Activated naive CD4-positive, alpha-beta T cell treated with anti-CD3 and anti-CD28 coated beads, Interleukin-2, amount 50 U/mL, for 72 hours (primary cell): ENCODE measurements around the gene WDR26. TPM values are rescaled to one million over a fixed set of nuclear protein-coding genes. Genes with fewer than 3 reads are reported as not detected.
A peak's percentile ranks its signal among the peaks of the same experiment; 100 is the strongest.
"Not testable (repeated sequence)": the region's sequence is repeated elsewhere in the genome, so short reads cannot be mapped to it uniquely, and the experiment has no call there.

ENCODE experiments used
- ATAC-seq, 2 donors: fragments of 150-1000 bp; cut with Tn5 transposase; 2 replicates each; pipeline ENCODE4 v1.10.0; 2021; ENCODE audit warnings: mild to moderate bottlenecking in 2 of 2, moderate library complexity in 2 of 2
- DNase-seq, 2 donors: peaks; one replicate each; pipeline ENCODE4 v3.0.0; 2021 to 2022; ENCODE audit warnings: low spot score in 2 of 2
- H3K27ac Mint-ChIP-seq, 2 donors: one replicate each; pipeline ENCODE4 v1.8.0; 2022; ENCODE audit warnings: mild to moderate bottlenecking in 2 of 2, mixed read lengths in 2 of 2
- H3K36me3 Mint-ChIP-seq, 2 donors: one replicate each; pipeline ENCODE4 v1.8.0; 2022; ENCODE audit warnings: mixed read lengths in 2 of 2
- H3K9me3 Mint-ChIP-seq, 2 donors: one replicate each; pipeline ENCODE4 v1.8.0; 2022; ENCODE audit warnings: mixed read lengths in 2 of 2
- total RNA-seq, 2 donors: library from RNA; stranded (reverse); gene quantifications; one replicate each; pipeline ENCODE4 v1.2.3, GENCODE V29; 2022

The WDR26 gene
- total RNA-seq, 2 donors from 2014 or later, result 74.3 to 86.3 TPM

GRCh38 chr1:224447971-224448370 lies 13.4 kb upstream of the WDR26 start:
- Mint-ChIP-seq H3K9me3 (no peaks in the 10 kb centered on the region), H3K36me3 (no peaks in the 10 kb centered on the region), H3K27ac (no peak overlapping the region)
- DNase-seq (no peak), ATAC-seq (no peak)

- Mint-ChIP-seq H3K9me3 (no peaks in the 10 kb centered on the region), H3K27ac (no peak overlapping the region)
- ATAC-seq, result no peak
Measured at GRCh38 chr1:224447251-224447650, 12.7 kb upstream of the WDR26 start.

GRCh38 chr1:224438989-224439388 lies 4.4 kb upstream of the WDR26 start:
- Mint-ChIP-seq H3K36me3 (no peaks in the 10 kb centered on the region), H3K27ac (no peak overlapping the region), H3K9me3 (no peaks in the 10 kb centered on the region)
- DNase-seq, result no peak
- no peak for ATAC-seq

More at GRCh38 chr1:224447251-224447650, 12.7 kb upstream of the WDR26 start:
- DNase-seq, result no peak
- H3K36me3 Mint-ChIP-seq, result no peaks in the 10 kb centered on the region

- Mint-ChIP-seq H3K36me3 (peaks cover 12 to 16% of the 10 kb centered on the region in 2 donors), H3K27ac (peak overlapping the region; percentile 90 to 98), H3K9me3 (no peaks in the 10 kb centered on the region)
- DNase-seq (no peak), ATAC-seq (no peak)
Measured at GRCh38 chr1:224435999-224436398, 1.4 kb upstream of the WDR26 start.

- Mint-ChIP-seq H3K9me3 (no peaks in the 10 kb centered on the region), H3K36me3 (peaks cover 12 to 16% of the 10 kb centered on the region in 2 donors), H3K27ac (peak overlapping the region; percentile 90 to 98)
- ATAC-seq (peak; percentile 30 to 32), DNase-seq (peak in 1 of 2 donors; percentile 17)
Measured at GRCh38 chr1:224435318-224435763, 744 bp upstream of the WDR26 start.

GRCh38 chr1:224433701-224434672 lies 610 bp downstream of the WDR26 start:
- DNase-seq (peak; percentile 38 to 64), ATAC-seq (peak; percentile 5 to 14)
- Mint-ChIP-seq H3K9me3 (no peaks in the 10 kb centered on the region), H3K36me3 (peaks cover 12 to 20% of the 10 kb centered on the region in 2 donors), H3K27ac (peak overlapping the region; percentile 45 to 98)

- peak in 1 of 2 donors; percentile 18 for DNase-seq
- Mint-ChIP-seq H3K9me3 (no peaks in the 10 kb centered on the region), H3K36me3 (peaks cover 12 to 23% of the 10 kb centered on the region in 2 donors), H3K27ac (peak overlapping the region; percentile 45 to 98)
- ATAC-seq, result no peak
Measured at GRCh38 chr1:224433041-224433691, 1.4 kb downstream of the WDR26 start.

- ATAC-seq (peak in 1 of 2 donors; percentile 19), DNase-seq (peak in 1 of 2 donors; percentile 29)
- Mint-ChIP-seq H3K9me3 (no peaks in the 10 kb centered on the region), H3K27ac (peak overlapping the region; percentile 45 to 98), H3K36me3 (peaks cover 12 to 23% of the 10 kb centered on the region in 2 donors)
Measured at GRCh38 chr1:224432672-224433040, 1.9 kb downstream of the WDR26 start.

- ATAC-seq, result no peak
Measured at GRCh38 chr1:224432146-224432545, 2.5 kb downstream of the WDR26 start.

GRCh38 chr1:224431726-224432125 lies 2.9 kb downstream of the WDR26 start:
- DNase-seq, result no peak
- Mint-ChIP-seq H3K27ac (no peak overlapping the region), H3K36me3 (peaks cover 12 to 23% of the 10 kb centered on the region in 2 donors), H3K9me3 (no peaks in the 10 kb centered on the region)
- ATAC-seq, result no peak

More at GRCh38 chr1:224432146-224432545, 2.5 kb downstream of the WDR26 start:
- Mint-ChIP-seq H3K27ac (peak overlapping the region in 1 of 2 donors; percentile 98), H3K9me3 (no peaks in the 10 kb centered on the region), H3K36me3 (peaks cover 12 to 23% of the 10 kb centered on the region in 2 donors)
- no peak for DNase-seq

- DNase-seq, result peak in 1 of 2 donors; percentile 8
- ATAC-seq, result no peak
- Mint-ChIP-seq H3K27ac (peak overlapping the region; percentile 2 to 88), H3K36me3 (peaks cover 12 to 23% of the 10 kb centered on the region in 2 donors), H3K9me3 (no peaks in the 10 kb centered on the region)
Measured at GRCh38 chr1:224430511-224431113, 4.0 kb downstream of the WDR26 start.

GRCh38 chr1:224429616-224430326 lies 4.8 kb downstream of the WDR26 start:
- Mint-ChIP-seq H3K9me3 (no peaks in the 10 kb centered on the region), H3K27ac (no peak overlapping the region), H3K36me3 (peaks cover 12 to 26% of the 10 kb centered on the region in 2 donors)
- ATAC-seq (no peak), DNase-seq (no peak)

GRCh38 chr1:224428713-224429112 lies 5.9 kb downstream of the WDR26 start:
- not testable (repeated sequence) for ATAC-seq, H3K9me3 Mint-ChIP-seq, DNase-seq
- peak overlapping the region in 1 of 2 donors; percentile 23 for H3K27ac Mint-ChIP-seq
- H3K36me3 Mint-ChIP-seq, result peaks cover 12 to 29% of the 10 kb centered on the region in 2 donors

GRCh38 chr1:224427346-224427745 lies 7.3 kb downstream of the WDR26 start:
- ATAC-seq, result no peak
- Mint-ChIP-seq H3K27ac (no peak overlapping the region), H3K9me3 (no peaks in the 10 kb centered on the region), H3K36me3 (peaks cover 3 to 25% of the 10 kb centered on the region in 2 donors)
- DNase-seq, result no peak

- not testable (repeated sequence) for DNase-seq, ATAC-seq, H3K9me3 Mint-ChIP-seq, H3K27ac Mint-ChIP-seq
- H3K36me3 Mint-ChIP-seq, result peaks cover 6 to 28% of the 10 kb centered on the region in 2 donors
Measured at GRCh38 chr1:224426869-224427268, 7.7 kb downstream of the WDR26 start.

- DNase-seq, result no peak
Measured at GRCh38 chr1:224425279-224425884, 9.2 kb downstream of the WDR26 start.

More at GRCh38 chr1:224425279-224425884, 9.2 kb downstream of the WDR26 start:
- Mint-ChIP-seq H3K9me3 (no peaks in the 10 kb centered on the region), H3K27ac (peak overlapping the region; percentile 54 to 69), H3K36me3 (peaks cover 8 to 31% of the 10 kb centered on the region in 2 donors)
- no peak for ATAC-seq
